ENCODE results near the gene NDST3.
"Not testable (repeated sequence)": the region's sequence is repeated elsewhere in the genome, so short reads cannot be mapped to it uniquely, and the experiment has no call there.

The NDST3 gene

DNA sequence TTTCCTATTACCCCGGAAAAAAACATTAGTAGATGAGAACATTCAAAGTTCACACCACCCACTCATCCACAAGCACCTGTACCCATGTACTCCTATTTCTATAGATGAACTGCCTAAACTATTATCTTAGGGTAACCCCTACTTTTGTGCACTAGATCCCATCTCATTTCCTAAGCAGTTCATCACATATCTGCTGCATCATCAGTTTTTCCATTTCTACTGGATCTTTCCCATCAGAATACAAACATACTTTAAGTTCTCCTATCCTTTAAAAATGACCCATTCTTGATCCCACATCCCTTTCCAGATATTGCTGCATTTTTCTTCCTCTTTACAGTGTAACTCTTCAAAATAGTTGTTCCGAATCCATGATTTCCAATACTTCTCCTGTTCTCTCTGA lies 237.5 kb downstream of the NDST3 start:
- DNase-seq (ENCODE audit: low read depth in 3 of 3), result no peak

DNA sequence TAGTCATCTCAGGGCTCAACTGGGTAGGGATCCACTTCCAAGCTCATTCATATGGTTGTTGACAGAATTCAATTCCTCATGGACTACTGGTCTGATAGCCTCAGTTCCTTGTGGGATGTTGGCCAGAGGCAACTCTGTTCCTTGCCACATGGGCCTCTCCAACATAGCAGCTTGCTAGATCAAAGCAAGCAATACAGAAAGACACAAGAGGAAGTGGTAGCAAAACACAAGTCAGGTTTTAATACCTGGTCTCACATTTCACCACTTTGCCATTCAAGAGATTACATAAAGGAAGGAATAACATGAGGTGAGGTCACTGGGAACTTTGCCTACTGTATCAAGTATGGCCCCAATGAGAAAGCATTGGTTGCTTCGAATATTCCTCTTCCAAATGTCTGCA lies 239.4 kb downstream of the NDST3 start:
- no peak for DNase-seq (ENCODE audit: low read depth in 3 of 3)

DNA sequence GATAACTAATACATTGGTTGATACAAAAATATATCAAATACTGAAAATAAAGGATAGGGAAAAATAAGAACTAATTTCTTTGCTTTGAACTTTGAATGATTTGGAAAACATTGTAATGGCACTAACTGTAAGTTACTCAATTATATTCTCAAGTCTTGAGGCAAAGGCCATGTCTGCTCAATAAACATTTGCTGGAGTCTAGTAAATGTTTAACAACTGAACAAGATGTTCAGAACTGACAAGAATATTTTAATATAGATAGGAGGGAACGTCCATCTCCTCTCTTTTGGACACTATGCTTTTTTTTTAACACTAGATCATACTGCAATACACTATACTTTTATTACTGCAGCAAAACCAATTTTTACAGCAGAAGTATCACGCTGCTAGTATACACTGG lies 242.3 kb downstream of the NDST3 start:
- no peak for DNase-seq (ENCODE audit: low read depth in 3 of 3)

DNA sequence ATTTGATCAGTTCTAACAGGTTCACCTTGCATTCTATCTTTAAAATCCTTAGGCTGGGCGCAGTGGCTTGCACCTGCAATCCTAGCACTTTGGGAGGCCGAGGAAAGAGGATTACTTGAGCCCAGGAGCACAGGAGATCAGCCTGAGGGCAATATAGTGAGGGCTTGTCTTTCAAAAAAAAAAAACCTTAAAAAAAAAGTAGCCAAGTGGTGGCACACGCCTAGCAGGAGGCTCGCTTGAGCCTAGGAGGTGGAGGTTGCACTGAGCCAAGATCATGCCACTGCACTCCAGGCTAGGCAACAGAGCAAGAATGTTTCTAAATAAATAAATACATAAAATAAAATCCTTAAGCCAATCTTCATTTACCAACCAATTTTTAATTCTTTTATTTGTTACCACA lies 243.0 kb downstream of the NDST3 start:
- no peak for DNase-seq (ENCODE audit: low read depth in 3 of 3)

DNA sequence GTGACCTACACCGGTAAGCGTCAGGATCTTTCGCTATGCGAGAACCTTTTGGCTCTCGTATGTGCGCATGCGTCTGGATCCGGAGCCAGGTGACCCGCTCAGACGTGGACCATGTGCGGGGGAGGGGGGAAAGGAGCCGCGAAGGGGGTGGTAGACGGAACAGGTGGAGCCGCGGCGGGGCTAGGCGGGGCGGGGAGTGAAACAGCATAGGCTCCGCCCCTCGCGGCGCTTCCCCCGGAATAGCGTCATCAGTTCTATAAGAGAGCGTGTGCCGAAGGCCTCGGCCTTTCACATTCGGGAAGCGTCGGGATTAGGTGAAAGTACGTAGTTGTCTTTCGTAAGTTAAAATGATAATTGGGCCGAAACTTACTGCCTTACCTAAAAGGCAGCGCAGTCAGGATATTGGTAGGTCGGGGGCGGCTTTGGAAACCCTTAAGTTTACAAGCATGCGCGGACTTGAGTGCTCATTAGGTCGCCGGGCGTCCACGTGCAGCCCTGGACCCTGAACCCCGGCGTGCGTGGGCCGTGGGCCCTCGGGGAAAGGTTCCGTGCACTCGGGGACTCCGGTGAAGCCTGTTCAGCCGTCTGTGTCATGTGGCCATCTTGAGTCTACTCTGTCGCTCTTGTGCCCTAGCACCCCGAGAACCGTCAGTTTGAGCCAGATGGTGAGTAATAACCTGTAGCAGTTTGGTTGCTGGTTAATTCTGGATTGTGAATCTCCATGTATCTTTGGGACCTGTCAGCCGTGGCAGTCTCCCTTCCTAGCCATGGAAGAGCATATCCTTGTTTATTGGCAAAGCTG lies 244.4 kb downstream of the NDST3 start:
- DNase-seq (ENCODE audit: low read depth in 3 of 3), result peak; percentile 96 to 98 (median 98)

DNA sequence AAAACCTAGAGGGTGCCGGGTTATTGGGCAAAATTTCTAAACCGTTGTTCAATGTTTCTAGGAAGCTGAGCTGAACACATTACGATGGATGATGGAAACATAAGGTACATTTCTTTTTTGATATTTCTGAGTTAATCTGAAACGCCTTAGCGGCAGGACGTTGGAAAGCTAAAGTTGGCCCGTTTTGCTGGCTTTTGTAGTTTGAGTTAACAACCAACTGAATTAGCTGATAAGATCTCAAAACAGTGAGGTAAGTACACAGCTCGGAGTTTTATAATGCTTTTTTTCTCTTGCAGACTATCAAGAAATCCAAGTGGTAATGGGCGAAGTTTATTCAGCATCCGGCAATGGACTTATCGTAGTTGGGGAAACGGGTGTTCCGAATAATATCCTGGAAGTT lies 245.0 kb downstream of the NDST3 start:
- no peak for DNase-seq (ENCODE audit: low read depth in 3 of 3)

DNA sequence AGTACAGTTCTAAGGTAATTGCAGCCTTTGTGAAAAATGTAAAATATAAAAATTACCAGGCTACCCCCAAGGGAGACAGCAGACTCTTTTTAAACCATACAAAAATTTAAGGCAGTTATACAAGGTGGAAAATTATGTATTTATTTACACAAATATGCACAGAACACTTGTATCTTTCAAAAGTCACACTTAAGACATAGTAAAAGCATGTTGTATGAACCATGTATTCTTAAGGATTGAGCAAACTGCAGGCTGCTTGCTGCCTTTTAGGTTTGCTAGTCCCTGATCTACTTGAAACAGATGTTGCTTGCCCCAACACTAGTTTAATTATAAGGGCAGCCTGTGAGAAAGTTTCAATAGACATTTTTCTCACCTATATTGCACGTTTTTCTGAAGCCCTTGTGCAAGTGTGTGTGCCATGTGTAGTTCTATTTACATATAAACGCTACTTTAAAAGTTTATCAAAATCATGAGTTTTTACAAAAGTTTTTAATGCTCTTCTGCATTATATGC lies 245.7 kb downstream of the NDST3 start:
- no peak for DNase-seq (ENCODE audit: low read depth in 3 of 3)

DNA sequence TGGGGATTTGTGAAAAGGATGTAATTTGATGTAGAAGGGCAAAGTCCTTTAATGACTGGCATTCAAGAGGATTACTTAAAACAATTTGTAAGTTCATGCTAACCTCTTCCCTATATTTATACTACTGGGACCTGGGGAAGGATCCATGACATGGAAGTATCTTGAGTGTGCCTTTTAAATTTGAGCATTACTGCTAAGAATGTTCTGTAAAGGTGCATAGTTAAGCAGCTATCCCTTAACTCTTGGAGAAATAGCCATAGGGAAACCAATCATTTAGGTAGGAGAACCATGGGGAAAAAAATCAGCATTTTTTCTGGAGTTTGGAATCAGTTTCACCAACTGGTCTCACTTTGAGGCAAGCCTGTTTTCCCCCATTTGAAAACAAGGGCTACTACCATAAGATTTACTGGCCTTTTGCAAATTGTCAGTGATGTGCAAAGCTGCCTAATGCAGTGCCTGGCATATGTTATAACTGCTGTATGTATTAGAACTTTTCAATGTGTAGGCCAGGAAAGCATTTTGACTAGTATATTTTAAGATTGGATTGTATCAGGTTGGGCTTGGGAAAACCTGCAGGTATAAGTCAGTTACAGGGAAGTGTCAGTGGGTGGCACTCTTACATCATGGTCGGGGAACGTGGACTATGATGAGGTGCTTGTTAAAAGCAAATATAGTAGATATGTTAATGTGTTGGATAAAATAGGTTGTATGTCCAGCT lies 246.4 kb downstream of the NDST3 start:
- DNase-seq (ENCODE audit: low read depth in 3 of 3), result peak in 1 of 3 experiments; percentile 25

DNA sequence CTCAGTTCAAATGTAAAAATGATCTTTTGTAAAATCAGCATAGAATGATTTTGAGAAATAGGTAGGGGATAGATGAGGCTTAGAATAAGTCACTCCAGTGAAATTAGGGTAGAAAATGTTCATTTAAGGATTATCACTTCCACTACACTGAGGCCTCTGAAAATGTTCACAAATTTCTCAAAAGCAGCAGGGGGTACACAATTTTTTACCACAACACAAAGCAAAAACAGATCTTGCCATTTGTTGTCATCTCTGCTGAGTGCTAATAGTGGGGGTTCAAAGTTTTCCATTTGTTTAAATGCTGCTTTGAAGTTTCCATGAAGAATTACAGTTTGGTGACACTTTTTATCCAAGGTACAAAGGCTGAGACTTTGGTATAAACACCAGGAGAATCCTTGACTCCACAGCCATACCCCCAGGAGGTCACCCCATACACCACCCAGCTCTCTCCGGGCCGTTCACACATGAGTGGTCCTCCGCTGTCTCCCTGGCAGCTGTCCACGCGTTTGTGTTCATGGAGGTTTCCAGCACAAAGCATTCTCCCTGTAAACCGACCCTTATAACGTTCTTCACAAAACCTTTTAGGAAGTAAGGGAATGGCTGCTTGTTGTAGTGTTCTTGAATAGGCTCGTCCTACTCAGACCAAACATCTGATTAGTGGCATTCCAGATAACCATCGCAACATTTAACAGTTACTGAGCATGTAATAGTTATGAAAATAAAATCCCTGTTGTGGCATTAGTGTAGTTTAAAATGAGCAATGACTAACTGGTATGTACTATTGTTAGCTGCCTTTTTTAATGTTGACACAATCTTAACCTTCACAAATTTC lies 247.5 kb downstream of the NDST3 start:
- peak in 1 of 3 experiments; percentile 29 for DNase-seq (ENCODE audit: low read depth in 3 of 3)

DNA sequence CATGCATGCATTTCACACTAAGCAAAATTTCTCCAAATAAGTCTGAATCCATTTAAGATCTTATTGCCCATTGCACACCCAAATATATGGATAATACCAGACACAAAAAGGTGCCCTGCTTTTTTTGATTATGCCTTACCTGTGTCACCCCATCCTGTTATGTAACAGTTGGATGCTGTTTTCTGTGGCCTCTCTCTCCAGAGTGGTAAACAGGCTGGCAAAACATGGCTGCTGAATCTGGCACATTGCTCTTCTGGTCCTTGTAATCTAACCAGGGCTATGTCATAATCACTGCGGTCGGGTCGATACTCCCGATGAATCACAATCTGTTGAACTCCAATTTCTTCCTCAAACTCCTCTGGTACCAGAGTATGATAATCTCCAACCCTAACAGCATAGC lies 248.4 kb downstream of the NDST3 start:
- DNase-seq (ENCODE audit: low read depth in 3 of 3), result peak in 1 of 3 experiments; percentile 17

DNA sequence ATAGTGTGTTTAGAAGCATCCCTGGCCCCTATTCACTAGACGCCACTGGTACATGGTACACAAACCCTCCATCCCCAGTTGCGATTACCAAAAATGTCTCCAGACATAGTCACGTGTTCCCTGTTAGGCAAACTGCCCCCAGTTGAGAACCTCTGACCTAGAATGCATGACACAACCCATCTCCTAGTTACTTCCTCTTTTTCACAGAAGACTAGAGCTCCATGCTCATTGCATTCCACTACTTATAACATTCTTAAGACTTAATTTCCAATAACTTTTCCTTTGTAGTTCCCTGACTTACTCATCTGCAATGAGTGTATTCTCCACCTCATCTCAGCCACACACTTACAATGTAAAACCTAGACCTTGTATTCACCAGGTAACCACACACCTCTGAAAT lies 249.9 kb downstream of the NDST3 start:
- no peak for DNase-seq (ENCODE audit: low read depth in 3 of 3)

DNA sequence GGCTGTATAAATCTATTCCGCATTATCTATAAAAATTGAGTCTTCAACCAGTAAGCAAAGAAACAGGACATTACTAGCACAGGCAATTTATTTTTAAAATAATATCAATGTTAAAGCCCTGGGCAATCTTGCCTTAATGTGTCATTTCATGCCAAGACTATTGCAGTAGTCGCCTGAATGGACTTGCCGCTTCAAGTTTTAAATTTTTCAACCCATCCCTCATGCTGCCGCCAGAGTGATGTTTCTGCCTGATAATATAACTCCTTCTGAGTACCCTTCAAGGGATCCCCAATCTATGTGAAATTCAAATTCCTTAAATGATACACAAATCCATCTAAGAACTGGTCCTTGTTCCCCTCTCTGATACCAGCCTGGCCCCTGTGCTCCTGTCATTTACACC lies 251.6 kb downstream of the NDST3 start:
- no peak for DNase-seq (ENCODE audit: low read depth in 3 of 3)

DNA sequence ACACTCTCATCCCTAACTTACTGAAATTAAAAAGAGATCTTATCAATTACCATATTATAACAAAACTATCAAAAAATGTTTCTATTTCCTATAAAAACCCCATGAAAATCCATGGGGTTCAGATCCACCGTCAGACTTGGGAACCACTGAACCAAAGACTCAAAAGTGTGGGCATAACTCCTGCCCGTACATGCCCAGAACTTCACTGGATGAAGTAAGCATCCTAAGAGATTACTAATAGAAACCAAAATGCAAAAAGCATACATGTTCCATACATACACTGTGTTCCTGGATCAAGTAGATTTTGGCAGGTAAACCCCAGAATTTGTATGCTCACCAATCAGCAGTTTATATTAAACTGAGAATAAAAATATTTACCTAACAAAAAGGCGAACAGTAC lies 252.4 kb downstream of the NDST3 start:
- DNase-seq (ENCODE audit: low read depth in 3 of 3), result no peak

DNA sequence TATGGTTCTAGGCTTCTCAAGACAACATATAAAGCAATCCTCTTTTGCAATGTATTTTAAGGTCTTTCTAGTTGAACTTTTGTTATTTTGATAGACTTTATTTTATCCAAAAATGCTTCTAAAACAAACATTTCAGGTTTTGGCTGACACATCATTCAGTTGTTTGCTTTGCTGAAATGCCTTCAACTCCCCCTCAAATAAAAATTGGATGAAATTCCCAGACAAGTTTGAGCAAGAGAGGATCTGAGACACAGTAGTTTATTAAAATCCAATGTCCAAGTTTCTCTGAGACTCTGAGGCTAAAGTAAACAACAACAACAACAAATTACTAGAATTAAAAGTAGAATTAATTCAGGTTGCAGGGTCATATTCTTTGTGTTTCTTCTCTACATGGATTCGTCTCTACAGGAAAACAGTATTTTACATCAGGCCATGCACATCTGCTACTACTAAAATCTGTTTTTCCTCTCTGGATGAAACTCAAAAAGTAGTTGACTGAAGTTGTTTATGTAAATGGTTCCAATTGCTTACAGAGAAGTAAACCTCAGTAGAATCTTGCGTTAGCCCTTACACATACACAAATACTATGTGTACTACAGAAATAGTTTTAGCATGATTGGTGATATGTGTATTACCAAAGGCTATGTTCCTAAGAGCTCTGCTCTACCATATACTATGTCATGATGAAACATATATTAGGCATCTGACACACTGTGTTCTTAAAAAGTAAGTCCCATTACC lies 253.6 kb downstream of the NDST3 start:
- DNase-seq (ENCODE audit: low read depth in 3 of 3), result no peak

DNA sequence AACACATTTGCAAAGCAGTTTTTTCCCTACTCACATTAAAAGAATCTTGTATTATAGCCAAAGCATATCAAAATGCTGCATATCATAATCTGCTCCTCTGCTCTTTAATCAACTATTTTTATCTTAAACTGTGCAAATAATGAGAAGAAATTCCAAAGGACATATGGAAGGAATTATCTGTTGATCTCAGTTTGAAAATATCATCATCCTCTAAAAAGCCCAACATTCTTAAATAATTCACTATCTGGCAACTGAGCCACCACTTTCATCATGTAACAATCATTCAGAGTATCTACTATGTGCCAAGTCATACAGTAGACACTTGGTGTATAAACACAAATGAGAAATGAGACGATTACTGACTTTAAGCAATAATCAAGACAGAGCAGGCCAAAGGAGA lies 255.5 kb downstream of the NDST3 start:
- no peak for DNase-seq (ENCODE audit: low read depth in 3 of 3)

DNA sequence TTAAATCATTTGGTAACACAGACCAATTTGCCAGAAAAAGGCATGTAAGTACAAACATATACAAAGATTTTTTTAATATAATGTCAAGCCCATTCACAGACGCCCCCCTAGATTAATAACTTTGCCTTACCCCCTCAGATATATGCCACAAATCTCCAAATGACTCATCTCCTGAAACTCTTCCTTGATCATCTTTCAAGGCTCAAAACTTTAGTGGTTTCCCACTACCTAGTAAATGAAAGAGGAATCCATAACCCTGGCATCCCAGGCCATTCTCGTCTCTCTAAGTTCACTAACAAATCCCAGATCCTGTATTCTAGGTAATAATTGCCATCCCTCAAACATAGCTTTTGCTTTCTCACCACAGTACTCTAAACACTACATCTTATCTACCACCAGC lies 256.7 kb downstream of the NDST3 start:
- DNase-seq (ENCODE audit: low read depth in 3 of 3), result no peak

DNA sequence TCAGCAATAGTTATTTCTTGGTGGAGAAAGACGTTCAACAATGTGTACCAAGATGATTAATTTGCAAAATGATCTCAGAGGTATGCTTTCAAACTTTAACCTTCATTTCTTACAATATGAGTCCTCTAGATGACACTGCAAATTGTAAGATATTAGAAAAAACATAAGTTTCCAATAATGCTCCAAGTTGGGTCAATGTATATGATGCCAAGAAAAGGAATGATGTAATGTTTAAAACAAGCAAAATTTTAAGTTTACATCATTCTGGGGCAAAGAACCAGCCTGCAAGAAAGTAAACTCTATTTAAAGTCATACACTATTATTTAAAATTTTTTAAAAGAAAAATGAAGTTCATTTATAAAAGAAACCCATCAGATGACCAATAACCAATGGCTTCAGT lies 262.4 kb downstream of the NDST3 start:
- no peak for DNase-seq (ENCODE audit: low read depth in 3 of 3)

DNA sequence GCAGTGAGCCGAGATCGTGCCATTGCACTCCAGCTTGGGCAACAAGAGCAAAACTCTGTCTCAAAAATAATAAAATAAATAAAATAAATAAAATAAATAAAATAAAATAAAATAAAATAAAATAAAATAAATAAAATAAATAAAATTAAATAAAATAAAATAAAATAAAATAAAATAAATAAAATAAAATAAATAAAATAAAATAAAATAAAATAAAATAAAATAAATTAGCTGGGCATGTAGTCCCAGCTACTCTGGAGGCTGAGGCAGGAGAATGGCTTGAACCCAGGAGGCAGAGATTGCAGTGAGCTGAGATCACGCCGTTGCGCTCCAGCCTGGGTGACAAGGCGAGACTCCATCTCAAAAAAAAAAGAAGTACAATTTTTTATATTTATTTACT lies 265.3 kb downstream of the NDST3 start:
- DNase-seq (ENCODE audit: low read depth in 3 of 3), result not testable (repeated sequence)

DNA sequence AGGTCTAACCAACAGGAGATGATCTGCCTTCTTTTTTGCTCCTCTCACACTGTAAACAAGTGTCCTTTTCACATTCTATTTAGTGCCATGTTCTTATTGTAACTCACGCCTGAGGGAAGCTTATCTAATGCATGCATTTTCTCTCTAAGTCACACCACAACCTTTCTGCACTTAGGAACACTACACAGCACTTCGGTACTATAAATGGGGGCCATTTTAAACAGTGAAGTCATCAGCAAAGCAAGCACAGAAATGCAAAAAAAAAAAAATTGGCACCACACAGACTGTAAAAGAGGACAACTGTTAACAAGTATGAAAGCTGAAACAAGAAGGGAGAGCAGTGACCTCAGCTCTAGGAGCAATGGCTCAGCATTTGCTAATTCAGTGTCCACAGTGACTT lies 273.4 kb downstream of the NDST3 start:
- no peak for DNase-seq (ENCODE audit: low read depth in 3 of 3)

All from stimulated activated CD4-positive, alpha-beta T cell treated with anti-CD3 and anti-CD28 coated beads, TNF-alpha, amount 100 ng/mL, for 24 hours (primary cell).